ENCODE results near the gene TNS1.
"Not testable (repeated sequence)": the region's sequence is repeated elsewhere in the genome, so short reads cannot be mapped to it uniquely, and the experiment has no call there.

The TNS1 gene

DNA sequence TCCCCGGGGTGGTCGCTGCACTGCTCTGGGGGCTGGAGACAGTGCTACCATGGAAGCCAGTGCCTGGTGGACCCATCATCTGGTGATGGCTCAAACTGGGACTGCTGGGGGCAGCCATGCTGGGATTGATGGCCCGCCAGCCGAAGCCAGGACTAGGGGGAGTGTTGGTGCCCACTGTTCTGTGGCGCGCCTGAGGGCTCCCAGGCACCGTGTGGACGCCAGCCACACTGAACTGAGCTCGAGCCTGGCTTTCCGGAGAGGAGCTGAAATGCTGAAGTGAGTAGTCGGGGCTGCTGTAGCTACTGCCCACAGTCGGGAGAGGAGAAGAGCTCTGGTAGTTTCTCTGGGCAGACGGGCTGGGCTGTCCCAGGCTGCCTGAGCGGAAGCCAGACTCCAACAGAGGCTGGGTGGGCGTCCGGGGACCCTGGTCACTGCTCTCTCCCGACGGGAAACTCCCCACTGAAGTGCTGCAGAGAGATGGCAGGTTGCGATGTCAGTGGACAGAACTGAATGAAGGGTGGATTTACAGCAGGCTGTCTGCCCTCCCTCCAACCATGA, 184.4 kb downstream of the TNS1 start:
- no peaks in the 10 kb centered on the region for H3K27me3 ChIP-seq (replicated peaks; ENCODE audit: control insufficient read depth, insufficient read depth, low read length, poor library complexity, severe bottlenecking)
- no peak overlapping the region for H3K27ac ChIP-seq (ENCODE audit: insufficient read depth, low read length, poor library complexity, severe bottlenecking)
- DNase-seq = no peak
- no peak overlapping the region for H3K4me3 ChIP-seq (ENCODE audit: insufficient read depth, low read depth, low read length, poor library complexity, severe bottlenecking)
- H3K9me3 ChIP-seq (ENCODE audit: control insufficient read depth, low read length) = no peaks in the 10 kb centered on the region
- no peaks in the 10 kb centered on the region for H3K4me1 ChIP-seq (ENCODE audit: control insufficient read depth, insufficient read depth, low read length, poor library complexity, severe bottlenecking)
- no peaks in the 10 kb centered on the region for H3K36me3 ChIP-seq (ENCODE audit: control insufficient read depth, insufficient read depth, low read length)

DNA sequence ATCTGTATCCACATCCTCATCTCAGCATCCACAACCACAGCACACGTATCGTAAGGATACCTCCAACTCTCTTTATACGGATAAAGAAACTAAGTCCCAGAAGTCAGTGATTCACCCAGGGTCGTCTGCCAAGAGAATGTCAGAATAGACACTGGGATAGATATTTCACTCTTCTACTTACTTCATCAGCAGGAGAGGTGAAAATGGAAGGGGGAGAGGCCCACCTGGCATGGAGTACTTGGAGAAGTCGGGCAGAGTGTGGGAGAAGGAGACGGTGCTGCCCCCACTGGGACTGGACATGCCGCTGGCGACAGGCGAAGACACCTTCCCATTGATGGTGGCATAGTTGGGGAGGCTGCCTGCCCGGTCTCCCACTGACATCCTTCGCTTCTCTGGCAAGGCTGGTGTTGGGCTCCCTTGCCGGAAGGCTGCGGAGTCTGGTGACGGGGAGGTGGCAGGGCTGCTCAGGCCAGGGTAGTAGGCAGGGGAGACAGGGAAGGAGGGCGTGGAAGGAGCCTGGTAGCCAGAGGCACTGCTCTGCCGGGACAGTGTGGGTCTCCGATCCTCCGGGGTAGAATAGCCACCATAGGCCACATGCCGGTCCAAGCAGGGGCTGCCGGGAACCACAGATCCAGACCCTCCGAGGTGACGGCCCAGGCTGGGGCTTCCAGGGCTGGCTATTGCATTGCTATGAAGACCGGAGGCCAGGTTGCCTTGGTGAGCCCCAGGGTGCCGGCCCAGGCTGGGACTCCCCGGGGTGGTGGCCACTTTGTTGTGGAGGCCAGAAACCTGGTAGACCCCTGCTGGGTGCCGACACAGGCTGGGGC, 185.1 kb downstream of the TNS1 start:
- Histone ChIP-seq H3K9me3 (ENCODE audit: control insufficient read depth, low read length) (no peaks in the 10 kb centered on the region), H3K27ac (ENCODE audit: insufficient read depth, low read length, poor library complexity, severe bottlenecking) (no peak overlapping the region), H3K4me3 (ENCODE audit: insufficient read depth, low read depth, low read length, poor library complexity, severe bottlenecking) (no peak overlapping the region), H3K27me3 (replicated peaks; ENCODE audit: control insufficient read depth, insufficient read depth, low read length, poor library complexity, severe bottlenecking) (no peaks in the 10 kb centered on the region), H3K36me3 (ENCODE audit: control insufficient read depth, insufficient read depth, low read length) (no peaks in the 10 kb centered on the region), H3K4me1 (ENCODE audit: control insufficient read depth, insufficient read depth, low read length, poor library complexity, severe bottlenecking) (no peaks in the 10 kb centered on the region)
- no peak for DNase-seq

DNA sequence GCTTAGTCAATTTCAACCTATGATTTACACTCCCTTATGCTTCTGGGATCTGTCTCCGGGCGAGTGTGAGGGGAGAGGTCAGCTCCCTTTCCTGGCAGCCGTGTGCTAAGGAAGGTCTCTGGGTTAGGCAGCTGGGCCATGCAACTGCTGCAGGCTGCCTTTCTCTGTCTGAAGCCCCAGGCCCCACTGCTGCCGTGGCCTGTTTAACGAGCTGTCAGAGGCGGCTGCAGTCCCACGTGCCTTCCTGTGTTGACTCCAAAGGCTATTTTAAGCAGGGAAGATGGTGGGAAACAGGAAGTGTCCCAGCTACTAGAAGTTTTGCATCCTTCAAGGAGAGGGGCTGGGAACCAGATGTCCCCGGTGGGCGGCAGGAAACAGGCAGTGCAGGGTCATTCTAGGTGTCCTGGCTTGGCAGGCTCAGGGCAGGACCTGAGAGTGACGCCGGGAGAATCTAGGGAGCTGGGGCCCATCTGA, 186.4 kb downstream of the TNS1 start:
- no peaks in the 10 kb centered on the region for H3K27me3 ChIP-seq (replicated peaks; ENCODE audit: control insufficient read depth, insufficient read depth, low read length, poor library complexity, severe bottlenecking)
- no peaks in the 10 kb centered on the region for H3K4me1 ChIP-seq (ENCODE audit: control insufficient read depth, insufficient read depth, low read length, poor library complexity, severe bottlenecking)
- no peaks in the 10 kb centered on the region for H3K9me3 ChIP-seq (ENCODE audit: control insufficient read depth, low read length)
- H3K36me3 ChIP-seq (ENCODE audit: control insufficient read depth, insufficient read depth, low read length) = no peaks in the 10 kb centered on the region
- DNase-seq = no peak
- H3K27ac ChIP-seq (ENCODE audit: insufficient read depth, low read length, poor library complexity, severe bottlenecking) = no peak overlapping the region
- H3K4me3 ChIP-seq (ENCODE audit: insufficient read depth, low read depth, low read length, poor library complexity, severe bottlenecking) = no peak overlapping the region

DNA sequence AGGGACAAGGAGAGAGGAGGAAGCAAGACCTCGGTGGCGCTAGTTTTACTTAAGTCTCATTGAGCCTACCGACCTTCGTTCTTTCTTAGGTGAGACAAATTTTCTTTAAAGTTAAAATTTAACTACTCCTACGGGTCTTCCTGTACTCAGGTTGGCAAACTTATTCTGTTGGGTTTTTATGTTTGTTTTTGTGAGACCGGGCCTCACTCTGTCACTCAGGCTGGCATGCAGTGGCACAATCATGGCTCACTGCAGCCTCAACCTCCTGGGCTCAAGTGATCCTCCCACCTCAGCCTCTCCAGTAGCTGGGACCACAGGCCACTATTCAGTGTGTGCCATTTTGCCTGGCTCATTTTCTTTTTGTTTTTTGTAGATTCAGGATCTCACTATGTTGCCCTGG, 189.0 kb downstream of the TNS1 start:
- DNase-seq = no peak
- Histone ChIP-seq H3K9me3 (ENCODE audit: control insufficient read depth, low read length) (no peaks in the 10 kb centered on the region), H3K27me3 (replicated peaks; ENCODE audit: control insufficient read depth, insufficient read depth, low read length, poor library complexity, severe bottlenecking) (no peaks in the 10 kb centered on the region), H3K4me3 (ENCODE audit: insufficient read depth, low read depth, low read length, poor library complexity, severe bottlenecking) (no peak overlapping the region), H3K27ac (ENCODE audit: insufficient read depth, low read length, poor library complexity, severe bottlenecking) (no peak overlapping the region), H3K36me3 (ENCODE audit: control insufficient read depth, insufficient read depth, low read length) (no peaks in the 10 kb centered on the region), H3K4me1 (ENCODE audit: control insufficient read depth, insufficient read depth, low read length, poor library complexity, severe bottlenecking) (no peaks in the 10 kb centered on the region)

DNA sequence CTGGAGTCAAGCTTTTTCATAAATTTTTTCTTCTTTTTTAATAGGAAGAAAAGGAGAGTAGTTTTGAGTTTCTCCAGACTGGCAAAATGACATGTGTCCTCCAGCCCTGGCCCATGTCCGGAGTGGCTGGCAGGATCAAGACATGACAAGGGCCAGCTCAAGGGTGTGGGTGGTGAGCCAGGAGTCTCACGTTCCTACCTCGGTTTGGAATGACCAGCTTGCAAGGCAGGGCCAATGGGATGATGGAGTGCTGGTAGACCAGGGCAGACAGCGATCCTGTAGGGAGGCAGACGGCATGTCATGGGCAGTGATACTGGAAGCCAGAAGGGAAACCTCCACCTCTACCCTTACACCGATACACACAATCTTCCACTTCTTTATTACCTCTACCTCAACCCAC, 190.6 kb downstream of the TNS1 start:
- Histone ChIP-seq H3K27ac (ENCODE audit: insufficient read depth, low read length, poor library complexity, severe bottlenecking) (no peak overlapping the region), H3K9me3 (ENCODE audit: control insufficient read depth, low read length) (no peaks in the 10 kb centered on the region), H3K27me3 (replicated peaks; ENCODE audit: control insufficient read depth, insufficient read depth, low read length, poor library complexity, severe bottlenecking) (no peaks in the 10 kb centered on the region), H3K4me1 (ENCODE audit: control insufficient read depth, insufficient read depth, low read length, poor library complexity, severe bottlenecking) (no peaks in the 10 kb centered on the region), H3K36me3 (ENCODE audit: control insufficient read depth, insufficient read depth, low read length) (no peaks in the 10 kb centered on the region), H3K4me3 (ENCODE audit: insufficient read depth, low read depth, low read length, poor library complexity, severe bottlenecking) (no peak overlapping the region)
- no peak for DNase-seq

DNA sequence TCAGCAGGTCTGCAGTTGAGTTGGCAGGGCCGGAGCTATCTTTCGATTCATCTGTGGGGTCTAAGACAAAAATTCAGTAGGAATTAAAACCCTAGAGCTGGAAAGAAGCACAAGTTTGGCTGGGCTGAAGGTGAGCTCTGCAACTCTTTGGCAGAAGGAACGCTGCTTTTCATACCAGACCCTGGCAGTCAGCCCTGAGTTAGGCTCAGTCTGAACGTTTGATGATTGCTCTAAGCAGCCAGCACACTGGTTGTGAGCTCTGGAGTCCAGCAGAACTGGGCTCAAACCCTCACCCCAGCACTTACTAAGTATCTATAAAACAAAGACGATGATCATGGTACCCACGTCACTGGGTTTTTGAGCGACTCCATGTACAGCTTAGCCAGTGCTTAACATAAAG, 192.5 kb downstream of the TNS1 start:
- no peak for DNase-seq
- no peaks in the 10 kb centered on the region for H3K36me3 ChIP-seq (ENCODE audit: control insufficient read depth, insufficient read depth, low read length)
- H3K27ac ChIP-seq (ENCODE audit: insufficient read depth, low read length, poor library complexity, severe bottlenecking) = no peak overlapping the region
- H3K4me1 ChIP-seq (ENCODE audit: control insufficient read depth, insufficient read depth, low read length, poor library complexity, severe bottlenecking) = no peaks in the 10 kb centered on the region
- H3K27me3 ChIP-seq (replicated peaks; ENCODE audit: control insufficient read depth, insufficient read depth, low read length, poor library complexity, severe bottlenecking) = no peaks in the 10 kb centered on the region
- H3K9me3 ChIP-seq (ENCODE audit: control insufficient read depth, low read length) = no peaks in the 10 kb centered on the region
- H3K4me3 ChIP-seq (ENCODE audit: insufficient read depth, low read depth, low read length, poor library complexity, severe bottlenecking) = no peak overlapping the region

DNA sequence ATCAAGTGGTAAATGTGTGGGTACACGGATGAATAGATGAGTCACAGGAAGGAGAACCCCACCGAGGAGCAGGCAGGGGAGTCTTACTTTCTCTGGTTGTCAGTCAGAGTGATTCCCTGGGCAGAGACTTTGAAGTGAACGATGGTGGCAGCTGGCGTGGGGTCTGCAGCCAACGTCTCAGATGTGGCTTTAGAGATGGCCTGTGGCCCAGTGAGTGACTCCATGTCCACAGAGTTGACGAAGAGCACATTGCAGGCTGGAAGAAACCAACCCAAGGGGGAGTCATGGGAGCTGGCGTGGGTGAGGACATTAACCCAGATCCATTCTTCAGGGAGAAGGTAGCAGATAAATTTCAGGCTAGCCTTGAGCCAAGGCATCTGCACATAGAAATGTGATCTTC, 193.1 kb downstream of the TNS1 start:
- Histone ChIP-seq H3K4me3 (ENCODE audit: insufficient read depth, low read depth, low read length, poor library complexity, severe bottlenecking) (no peak overlapping the region), H3K36me3 (ENCODE audit: control insufficient read depth, insufficient read depth, low read length) (no peaks in the 10 kb centered on the region), H3K27me3 (replicated peaks; ENCODE audit: control insufficient read depth, insufficient read depth, low read length, poor library complexity, severe bottlenecking) (no peaks in the 10 kb centered on the region), H3K9me3 (ENCODE audit: control insufficient read depth, low read length) (no peaks in the 10 kb centered on the region), H3K4me1 (ENCODE audit: control insufficient read depth, insufficient read depth, low read length, poor library complexity, severe bottlenecking) (no peaks in the 10 kb centered on the region), H3K27ac (ENCODE audit: insufficient read depth, low read length, poor library complexity, severe bottlenecking) (no peak overlapping the region)
- DNase-seq = no peak

DNA sequence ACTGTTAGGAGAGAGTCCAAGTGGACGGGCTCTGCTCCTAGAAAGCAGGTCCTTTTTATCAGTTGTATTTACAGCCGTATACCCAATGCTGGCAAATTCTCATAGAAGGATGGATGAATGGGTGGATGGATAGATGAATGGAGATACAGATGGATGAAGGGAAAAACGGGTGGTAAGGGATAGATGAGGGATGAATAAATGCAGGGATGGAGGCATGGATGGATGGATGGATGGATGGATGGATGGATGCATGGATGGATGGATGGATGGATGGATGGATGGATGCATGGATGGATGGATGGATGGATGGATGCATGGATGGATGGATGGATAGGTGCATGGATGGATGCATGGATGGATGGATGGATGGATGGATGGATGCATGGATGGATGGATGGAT, 193.8 kb downstream of the TNS1 start:
- not testable (repeated sequence) for DNase-seq; H3K27me3 ChIP-seq (replicated peaks; ENCODE audit: control insufficient read depth, insufficient read depth, low read length, poor library complexity, severe bottlenecking); H3K9me3 ChIP-seq (ENCODE audit: control insufficient read depth, low read length); H3K4me1 ChIP-seq (ENCODE audit: control insufficient read depth, insufficient read depth, low read length, poor library complexity, severe bottlenecking); H3K36me3 ChIP-seq (ENCODE audit: control insufficient read depth, insufficient read depth, low read length); H3K27ac ChIP-seq (ENCODE audit: insufficient read depth, low read length, poor library complexity, severe bottlenecking); H3K4me3 ChIP-seq (ENCODE audit: insufficient read depth, low read depth, low read length, poor library complexity, severe bottlenecking)

DNA sequence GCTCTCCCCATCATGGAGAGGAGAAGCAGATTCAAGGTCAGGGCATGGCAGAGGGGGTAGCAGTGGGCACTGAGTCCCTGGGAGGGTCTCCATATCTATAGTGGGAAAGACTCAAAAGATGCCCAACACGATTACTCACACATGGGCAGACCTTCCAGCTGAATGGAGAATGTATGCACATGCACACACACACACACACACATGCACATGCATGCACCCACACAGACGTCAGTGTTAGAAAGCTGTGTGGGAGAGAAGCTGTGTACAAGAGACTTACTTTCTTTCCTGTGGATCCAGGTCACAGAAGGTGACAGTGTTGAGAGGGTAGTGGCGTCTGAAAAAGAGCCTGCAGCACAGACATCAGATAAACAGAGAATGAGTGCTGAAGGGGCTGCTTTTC, 194.5 kb downstream of the TNS1 start:
- no peaks in the 10 kb centered on the region for H3K4me1 ChIP-seq (ENCODE audit: control insufficient read depth, insufficient read depth, low read length, poor library complexity, severe bottlenecking)
- H3K27ac ChIP-seq (ENCODE audit: insufficient read depth, low read length, poor library complexity, severe bottlenecking) = no peak overlapping the region
- H3K4me3 ChIP-seq (ENCODE audit: insufficient read depth, low read depth, low read length, poor library complexity, severe bottlenecking) = no peak overlapping the region
- no peaks in the 10 kb centered on the region for H3K27me3 ChIP-seq (replicated peaks; ENCODE audit: control insufficient read depth, insufficient read depth, low read length, poor library complexity, severe bottlenecking)
- H3K9me3 ChIP-seq (ENCODE audit: control insufficient read depth, low read length) = no peaks in the 10 kb centered on the region
- no peaks in the 10 kb centered on the region for H3K36me3 ChIP-seq (ENCODE audit: control insufficient read depth, insufficient read depth, low read length)
- DNase-seq = no peak

DNA sequence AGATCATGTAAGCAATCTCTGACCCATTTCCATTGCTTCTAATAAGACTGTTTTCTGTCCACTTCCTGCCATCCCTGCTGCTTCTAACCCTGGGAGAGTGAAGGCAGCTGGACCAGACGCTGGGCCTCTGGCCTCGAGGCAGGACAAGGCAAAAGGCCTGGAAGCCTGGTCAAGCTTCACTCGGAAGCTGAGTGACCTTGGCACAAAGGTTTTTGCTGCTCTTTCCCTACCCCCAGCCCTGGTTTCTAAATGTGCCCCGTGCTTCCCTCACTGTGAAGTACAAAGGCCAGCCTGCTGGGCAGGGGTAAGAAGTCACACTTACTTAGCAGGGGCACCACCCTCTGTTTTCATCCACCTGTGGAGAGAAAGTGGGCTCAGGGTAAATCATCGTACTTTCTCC, 195.0 kb downstream of the TNS1 start:
- Histone ChIP-seq H3K9me3 (ENCODE audit: control insufficient read depth, low read length) (no peaks in the 10 kb centered on the region), H3K4me1 (ENCODE audit: control insufficient read depth, insufficient read depth, low read length, poor library complexity, severe bottlenecking) (no peaks in the 10 kb centered on the region), H3K27ac (ENCODE audit: insufficient read depth, low read length, poor library complexity, severe bottlenecking) (no peak overlapping the region), H3K4me3 (ENCODE audit: insufficient read depth, low read depth, low read length, poor library complexity, severe bottlenecking) (no peak overlapping the region), H3K36me3 (ENCODE audit: control insufficient read depth, insufficient read depth, low read length) (no peaks in the 10 kb centered on the region), H3K27me3 (replicated peaks; ENCODE audit: control insufficient read depth, insufficient read depth, low read length, poor library complexity, severe bottlenecking) (no peaks in the 10 kb centered on the region)
- DNase-seq = no peak

Data from effector memory CD4-positive, alpha-beta T cell (primary cell).